ENCODE results near the gene DIDO1. TPM values are rescaled to one million over a fixed set of nuclear protein-coding genes. Genes with fewer than 3 reads are reported as not detected.
A peak's percentile ranks its signal among the peaks of the same experiment; 100 is the strongest.

The DIDO1 gene
- total and polyA plus RNA-seq, 2 of the 13 experiments (the other 11 are each of a cell fraction or from before 2014, with no cell fraction given), result 75.0 to 75.1 TPM

DNA sequence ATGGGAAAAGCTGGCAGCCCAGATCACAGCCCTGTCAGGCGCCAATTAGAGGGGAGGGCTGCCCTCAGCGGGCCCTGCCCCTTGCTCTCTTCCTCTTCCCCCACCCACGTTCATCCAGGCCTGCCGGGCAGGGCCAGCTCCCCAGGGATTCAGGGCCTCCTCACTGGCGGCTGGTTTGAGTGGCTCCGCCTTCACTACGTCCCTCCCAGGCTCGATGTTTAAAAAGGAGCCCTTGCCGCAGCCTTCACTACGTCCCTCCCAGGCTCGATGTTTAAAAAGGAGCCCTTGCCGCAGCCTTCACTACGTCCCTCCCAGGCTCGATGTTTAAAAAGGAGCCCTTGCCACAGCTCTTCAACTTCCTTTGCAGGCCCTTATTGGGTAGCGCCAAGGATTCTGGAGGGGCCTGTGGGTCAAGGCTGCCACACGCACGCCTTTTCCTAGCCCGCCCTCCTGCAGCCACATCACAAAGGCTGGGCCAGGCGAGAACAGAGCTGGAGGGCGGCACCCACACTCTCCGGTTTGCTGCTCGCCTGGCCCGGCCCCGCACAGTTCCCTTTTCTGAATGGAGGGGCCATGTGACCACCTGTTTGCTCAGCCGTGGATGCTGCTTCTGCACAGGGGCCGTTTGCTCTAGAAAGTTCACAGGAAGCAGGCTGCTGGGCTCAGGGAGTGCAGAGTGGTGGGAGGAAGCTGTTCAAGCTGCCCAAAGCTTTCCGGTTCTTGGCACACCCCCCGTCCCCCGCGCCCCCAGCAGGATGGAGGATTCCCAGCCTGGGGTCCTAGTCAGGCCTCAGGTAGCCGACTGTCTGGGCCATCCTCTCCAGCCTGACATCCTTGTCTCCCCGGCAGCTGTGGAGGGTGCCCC is 27.8 kb upstream of the DIDO1 start (continued):
- TF ChIP-seq RFX3 (CRISPR knock-in tag; IDR thresholded peaks at IDR 0.05) (no peak; the same call in 1 of the 2 replicates), KLF9 (CRISPR knock-in tag; IDR thresholded peaks at IDR 0.05; ENCODE audit: low read depth) (peak; percentile 95; the same call in 1 of the 2 replicates), ISX (CRISPR knock-in tag; conservative IDR thresholded peaks at IDR 0.05) (peak; percentile 94; the same call in 1 of the 2 replicates), ZNF235 (CRISPR knock-in tag; IDR thresholded peaks at IDR 0.05; ENCODE audit: borderline replicate concordance) (0 out of 2 replicates have a peak, but pooled peaks have one; percentile 6), ELF4 (CRISPR knock-in tag; IDR thresholded peaks at IDR 0.05; ENCODE audit: borderline replicate concordance) (peak; percentile 92; the same call in 1 of the 2 replicates), BRCA1 (CRISPR knock-in tag; IDR thresholded peaks at IDR 0.05) (peak; percentile 96), THAP11 (CRISPR knock-in tag; IDR thresholded peaks at IDR 0.05) (peak; percentile 85), ZNF577 (CRISPR knock-in tag; IDR thresholded peaks at IDR 0.05; ENCODE audit: borderline replicate concordance, low read depth) (no peak), ZNF256 (CRISPR knock-in tag; conservative IDR thresholded peaks at IDR 0.05) (peak; percentile 92; the same call in 1 of the 2 replicates), ONECUT2 (CRISPR knock-in tag; IDR thresholded peaks at IDR 0.05) (peak; percentile 60; the same call in 1 of the 2 replicates), SRSF4 (IDR thresholded peaks at IDR 0.05; ENCODE audit: low read depth, low read length, poor library complexity, severe bottlenecking) (no peak), MAFF (IDR thresholded peaks at IDR 0.05; ENCODE audit: low read depth, low read length) (no peak), HOXA7 (CRISPR knock-in tag; IDR thresholded peaks at IDR 0.05) (peak; percentile 94; the same call in 1 of the 2 replicates), ZFP36L1 (CRISPR knock-in tag; IDR thresholded peaks at IDR 0.05) (0 out of 2 replicates have a peak, but pooled peaks have one; percentile 75), HNRNPH1 (optimal IDR thresholded peaks at IDR 0.05; ENCODE audit: low read depth, low read length) (peak; percentile 67), TCF7L2 (IDR thresholded peaks at IDR 0.05; ENCODE audit: low read depth, low read length) (no peak), ZNF513 (CRISPR knock-in tag; conservative IDR thresholded peaks at IDR 0.05) (0 out of 2 replicates have a peak, but pooled peaks have one; percentile 72), HHEX (CRISPR knock-in tag; IDR thresholded peaks at IDR 0.05) (no peak), ZBTB38 (CRISPR knock-in tag; IDR thresholded peaks at IDR 0.05) (peak; percentile 91; the same call in 1 of the 2 replicates), CBFB (CRISPR knock-in tag; IDR thresholded peaks at IDR 0.05) (peak; percentile 88; the same call in 1 of the 2 replicates), ZNF878 (CRISPR knock-in tag; IDR thresholded peaks at IDR 0.05) (peak; percentile 100), ATF1 (CRISPR knock-in tag; IDR thresholded peaks at IDR 0.05) (no peak)
- TF ChIP-seq, protein P1, sequence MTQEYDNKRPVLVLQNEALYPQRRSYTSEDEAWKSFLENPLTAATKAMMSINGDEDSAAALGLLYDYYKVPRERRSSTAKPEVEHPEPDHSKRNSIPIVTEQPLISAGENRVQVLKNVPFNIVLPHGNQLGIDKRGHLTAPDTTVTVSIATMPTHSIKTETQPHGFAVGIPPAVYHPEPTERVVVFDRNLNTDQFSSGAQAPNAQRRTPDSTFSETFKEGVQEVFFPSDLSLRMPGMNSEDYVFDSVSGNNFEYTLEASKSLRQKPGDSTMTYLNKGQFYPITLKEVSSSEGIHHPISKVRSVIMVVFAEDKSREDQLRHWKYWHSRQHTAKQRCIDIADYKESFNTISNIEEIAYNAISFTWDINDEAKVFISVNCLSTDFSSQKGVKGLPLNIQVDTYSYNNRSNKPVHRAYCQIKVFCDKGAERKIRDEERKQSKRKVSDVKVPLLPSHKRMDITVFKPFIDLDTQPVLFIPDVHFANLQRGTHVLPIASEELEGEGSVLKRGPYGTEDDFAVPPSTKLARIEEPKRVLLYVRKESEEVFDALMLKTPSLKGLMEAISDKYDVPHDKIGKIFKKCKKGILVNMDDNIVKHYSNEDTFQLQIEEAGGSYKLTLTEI (CRISPR knock-in tag; conservative IDR thresholded peaks at IDR 0.05), result no peak
- TF ChIP-seq, protein P2, sequence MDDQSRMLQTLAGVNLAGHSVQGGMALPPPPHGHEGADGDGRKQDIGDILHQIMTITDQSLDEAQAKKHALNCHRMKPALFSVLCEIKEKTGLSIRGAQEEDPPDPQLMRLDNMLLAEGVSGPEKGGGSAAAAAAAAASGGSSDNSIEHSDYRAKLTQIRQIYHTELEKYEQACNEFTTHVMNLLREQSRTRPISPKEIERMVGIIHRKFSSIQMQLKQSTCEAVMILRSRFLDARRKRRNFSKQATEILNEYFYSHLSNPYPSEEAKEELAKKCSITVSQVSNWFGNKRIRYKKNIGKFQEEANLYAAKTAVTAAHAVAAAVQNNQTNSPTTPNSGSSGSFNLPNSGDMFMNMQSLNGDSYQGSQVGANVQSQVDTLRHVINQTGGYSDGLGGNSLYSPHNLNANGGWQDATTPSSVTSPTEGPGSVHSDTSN (CRISPR knock-in tag; IDR thresholded peaks at IDR 0.05; ENCODE audit: borderline replicate concordance), result peak; percentile 95

All from HepG2 (cell line).